Astrocyte of the hippocampus (primary cell): Measurements from ENCODE around the gene KCNIP4.
"Not testable (repeated sequence)": the region's sequence is repeated elsewhere in the genome, so short reads cannot be mapped to it uniquely, and the experiment has no call there.

Source experiments
- DNase-seq: peaks from one replicate; pipeline ENCODE4 v3.0.0; 2011; ENCODE audit warnings: low read depth, low spot score

Gene KCNIP4

DNA sequence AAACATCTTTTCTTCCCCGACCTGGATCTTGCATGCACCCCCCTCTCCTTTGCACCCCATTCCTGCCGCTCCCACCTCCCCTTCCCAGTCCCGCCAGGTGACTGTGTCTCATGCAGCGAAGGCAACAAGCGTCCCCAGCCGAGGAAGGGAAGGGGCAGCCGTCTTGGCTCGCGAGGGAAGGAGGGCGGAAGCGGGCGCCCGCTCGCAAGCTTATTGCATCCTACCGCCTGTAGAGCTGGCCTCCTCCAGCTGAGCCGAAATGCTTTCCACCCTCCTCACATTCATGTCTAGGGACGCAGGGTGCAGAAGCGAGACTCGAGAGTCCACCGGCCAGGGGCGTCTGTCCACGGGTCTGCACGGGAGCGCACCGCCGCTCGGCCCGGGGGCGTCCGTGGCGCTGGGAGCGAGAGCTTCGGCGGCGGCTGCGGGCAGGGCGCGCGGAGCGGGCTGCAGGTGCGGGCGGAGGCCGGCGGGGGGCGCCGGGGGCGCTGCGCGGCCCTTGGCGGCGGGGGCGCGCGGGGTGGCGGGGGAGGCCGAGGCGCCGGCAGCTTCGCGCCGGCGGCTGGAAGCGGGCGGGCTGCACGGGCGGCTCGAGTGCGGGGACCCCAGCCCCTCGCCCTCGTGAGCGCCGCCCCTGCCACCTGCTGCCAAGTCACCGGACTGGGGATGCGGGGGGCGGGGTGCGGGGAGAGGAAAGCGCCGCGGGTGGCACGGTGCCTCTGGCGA lies at the start of gene KCNIP4:
Gene KCNIP4, minus strand, starts transcription at position 426 of the 726 bp plus-strand sequence.
- DNase-seq = peak; percentile 66

DNA sequence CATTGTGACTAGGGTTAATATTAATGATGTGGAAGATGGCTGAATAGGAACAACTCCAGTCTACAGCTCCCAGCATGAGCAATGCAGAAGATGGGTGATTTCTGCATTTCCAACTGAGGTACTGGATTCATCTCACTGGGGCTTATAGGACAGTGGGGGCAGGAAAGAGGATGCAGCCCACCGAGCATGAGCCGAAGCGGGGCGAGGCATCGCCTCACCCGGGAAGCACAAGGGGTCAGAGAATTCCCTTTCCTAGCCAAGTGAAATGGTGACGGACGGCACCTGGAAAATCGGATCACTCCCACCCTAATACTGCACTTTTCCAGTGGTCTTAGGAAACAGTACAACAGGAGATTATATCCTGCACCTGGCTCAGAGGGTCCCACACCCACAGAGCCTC lies 48.0 kb upstream of the KCNIP4 start:
- DNase-seq = not testable (repeated sequence)

DNA sequence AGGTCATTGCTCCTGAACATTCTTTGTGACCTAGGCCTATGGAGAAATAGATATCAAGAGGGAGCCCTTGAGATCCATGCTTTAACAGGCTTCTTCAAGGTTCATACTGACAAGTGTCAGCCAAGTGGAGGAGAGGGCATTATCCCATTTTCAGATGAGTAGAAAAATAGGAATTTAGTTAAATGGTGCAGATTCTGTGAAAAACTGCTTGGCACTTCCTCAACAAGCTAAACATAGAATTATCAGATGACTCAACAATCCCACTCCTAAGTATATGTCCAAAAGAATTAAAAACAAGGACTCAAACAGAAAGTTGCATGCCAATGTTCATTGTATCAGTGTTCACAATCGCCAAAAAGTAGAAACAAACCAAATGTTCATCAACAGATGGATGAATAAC lies 43.8 kb upstream of the KCNIP4 start:
- peak; percentile 18 for DNase-seq

DNA sequence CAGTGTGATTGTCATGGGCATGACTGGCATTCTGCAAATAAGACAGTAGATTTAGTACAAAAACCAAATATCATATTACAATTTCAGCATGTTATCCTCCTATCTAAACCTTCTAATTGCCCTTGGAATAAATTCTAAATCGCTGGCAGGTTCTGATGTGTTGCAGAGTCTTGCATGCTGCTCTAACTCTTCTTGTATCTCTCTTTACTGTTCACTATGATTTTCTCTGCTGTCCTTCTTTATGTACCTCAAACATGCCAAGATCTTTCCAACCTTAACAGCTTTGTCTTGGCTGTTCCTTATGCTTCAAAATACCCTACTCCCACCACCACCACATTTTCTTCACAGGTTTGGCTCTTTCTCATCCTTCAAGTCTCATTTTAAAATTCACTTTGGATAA lies 43.0 kb upstream of the KCNIP4 start:
- no peak for DNase-seq

DNA sequence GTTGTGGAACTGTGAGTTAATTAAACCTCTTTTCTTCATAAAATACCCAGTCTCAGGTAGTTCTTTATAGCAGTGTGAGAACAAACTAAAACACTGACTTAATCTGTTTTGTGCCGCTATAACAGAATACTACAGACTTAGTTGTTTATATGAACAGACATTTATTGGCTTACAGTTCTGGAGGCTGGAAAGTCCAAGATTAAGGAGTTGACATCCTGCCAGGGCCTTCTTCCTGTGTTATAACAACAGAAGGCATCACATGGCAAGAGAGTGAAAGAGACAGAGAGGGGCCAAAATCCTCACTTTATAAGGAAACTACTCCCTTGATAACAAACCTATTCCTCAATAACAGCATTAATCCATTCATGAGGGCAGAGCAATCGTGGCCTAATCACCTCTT lies 42.5 kb upstream of the KCNIP4 start:
- DNase-seq = peak; percentile 4

DNA sequence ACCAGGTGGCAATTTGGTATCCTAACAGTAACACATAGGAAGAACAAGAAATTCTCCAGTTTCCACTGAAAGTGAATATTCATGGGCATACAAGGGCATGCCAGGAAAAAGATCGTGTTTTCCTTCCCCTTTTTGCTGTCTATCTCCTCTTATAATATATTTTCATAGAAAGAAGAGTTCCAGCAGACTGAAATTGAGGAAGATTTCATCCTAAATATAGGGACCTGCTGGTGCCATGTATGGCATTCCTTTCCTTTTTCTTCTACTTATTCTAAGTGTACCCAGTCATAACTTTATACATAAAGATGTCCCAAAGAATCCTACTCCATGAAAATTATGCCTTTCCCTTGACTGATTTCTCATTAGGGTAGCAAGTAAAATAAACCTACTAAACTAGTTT lies 40.8 kb upstream of the KCNIP4 start:
- no peak for DNase-seq

DNA sequence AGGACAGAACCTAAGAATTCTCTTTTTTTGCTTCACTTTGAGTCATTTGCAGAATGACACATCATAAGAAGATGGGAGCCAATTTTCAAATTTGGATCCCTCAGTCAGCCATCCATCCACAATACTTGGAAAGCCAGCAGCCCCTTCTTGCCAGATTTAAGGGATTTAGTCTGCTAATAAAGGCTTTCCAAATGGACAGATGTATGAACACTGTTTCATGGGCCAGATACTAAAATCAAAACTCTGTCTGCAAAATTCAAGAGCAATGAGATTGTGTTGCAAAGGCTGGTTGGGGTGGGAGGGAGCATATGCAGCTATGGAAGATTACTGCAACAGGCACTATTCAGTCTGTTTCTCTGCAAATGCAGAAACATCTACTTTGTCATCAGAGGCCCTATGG lies 37.7 kb upstream of the KCNIP4 start:
- DNase-seq = no peak

DNA sequence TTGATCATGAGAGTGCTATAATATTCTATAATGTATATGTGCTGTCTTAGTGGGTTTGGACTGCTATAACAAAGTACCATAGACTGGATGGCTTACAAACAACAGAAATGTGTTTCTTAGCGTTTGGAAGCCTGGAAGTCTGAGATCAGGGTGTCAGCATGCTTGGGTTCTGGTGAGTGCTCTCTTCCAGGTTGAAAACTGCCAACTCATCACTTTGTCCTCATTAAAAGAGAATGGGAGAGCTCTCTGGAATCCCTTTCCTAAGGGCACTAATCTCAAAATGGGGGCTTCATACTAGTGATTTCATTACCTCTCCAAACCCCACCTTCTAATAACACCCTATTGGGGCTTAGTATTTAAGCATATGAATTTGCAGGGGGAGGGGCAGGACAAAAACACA lies 33.5 kb upstream of the KCNIP4 start:
- no peak for DNase-seq

DNA sequence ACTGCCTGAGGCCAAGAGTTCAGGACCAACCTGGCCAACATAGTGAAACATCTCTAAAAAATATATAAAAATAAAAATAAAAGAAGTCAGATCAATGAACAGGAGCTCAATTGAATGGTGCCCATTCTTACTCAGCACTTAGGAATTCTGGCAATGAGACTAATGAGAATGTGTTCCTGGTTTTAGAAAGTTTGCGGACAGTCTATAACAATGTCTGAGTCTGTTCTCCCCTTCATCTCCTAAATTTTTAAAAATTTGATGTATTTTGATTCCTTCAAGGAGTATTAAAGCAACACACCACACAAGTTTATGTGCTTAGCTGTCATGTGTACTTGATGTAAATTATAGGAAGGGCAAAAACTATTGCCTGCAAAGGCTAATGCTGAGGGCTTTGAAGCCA lies 30.6 kb upstream of the KCNIP4 start:
- peak; percentile 38 for DNase-seq

DNA sequence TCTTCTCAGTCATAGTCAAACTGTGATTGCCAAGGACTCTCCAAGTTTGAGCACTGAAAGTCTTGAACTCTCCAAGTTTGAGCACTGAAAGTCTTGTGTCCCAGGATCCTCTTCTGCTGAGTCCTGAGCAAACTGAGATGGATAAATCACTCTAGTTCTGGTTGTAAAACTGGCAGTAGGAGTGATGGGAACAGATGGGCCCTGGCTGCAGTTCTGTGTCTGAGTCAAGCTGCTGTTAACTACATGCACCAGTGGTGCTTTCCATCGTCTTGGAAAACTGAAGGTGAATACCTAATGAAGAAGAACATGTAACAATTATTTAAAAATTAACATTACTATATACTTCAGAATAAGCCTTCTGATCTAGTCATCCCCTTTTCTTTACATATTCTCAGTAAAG lies 27.6 kb upstream of the KCNIP4 start:
- DNase-seq = no peak

DNA sequence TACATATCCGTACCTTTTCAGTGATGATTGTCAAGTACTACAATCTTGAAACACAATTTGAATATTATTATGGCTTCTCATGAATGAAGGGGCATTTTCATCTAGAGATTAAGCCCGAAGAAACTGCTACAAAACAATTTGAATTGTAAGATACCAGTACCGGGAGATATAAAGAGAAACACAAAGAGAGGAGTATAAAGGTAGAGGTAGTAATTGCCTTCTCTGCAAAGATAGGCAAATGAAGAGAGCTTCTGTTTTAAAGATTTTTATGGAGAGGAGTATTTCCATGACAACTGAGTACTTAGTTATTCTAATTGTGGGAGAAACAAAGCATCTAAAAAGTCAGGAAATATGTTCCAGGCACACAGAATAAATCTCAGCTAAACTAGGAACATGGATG lies 25.3 kb upstream of the KCNIP4 start:
- no peak for DNase-seq

DNA sequence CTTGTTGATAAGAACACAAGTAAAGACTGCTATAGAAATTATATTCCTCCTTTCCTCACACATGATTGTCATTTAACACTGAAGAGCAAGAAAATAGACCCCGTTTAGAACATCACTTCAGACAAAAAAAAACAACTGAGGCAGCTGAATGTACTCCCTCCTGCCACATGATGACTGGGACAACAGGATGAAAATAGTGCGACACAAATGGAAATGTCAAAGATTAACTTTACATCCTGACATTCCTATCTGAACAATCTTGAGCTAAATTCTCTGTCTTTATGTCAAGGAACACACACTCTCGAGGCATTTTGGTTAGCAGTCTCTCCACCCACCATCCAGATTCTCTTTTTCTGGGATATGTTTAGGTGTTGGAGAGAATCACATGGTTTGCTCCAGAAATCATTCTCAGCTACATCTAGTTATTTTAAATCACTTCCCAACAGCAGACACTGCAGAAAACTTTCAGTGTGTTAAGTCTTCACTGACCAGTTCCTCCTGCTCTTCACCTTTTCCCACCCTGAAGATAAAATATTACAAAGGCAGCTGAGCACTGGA lies 16.3 kb upstream of the KCNIP4 start:
- no peak for DNase-seq

DNA sequence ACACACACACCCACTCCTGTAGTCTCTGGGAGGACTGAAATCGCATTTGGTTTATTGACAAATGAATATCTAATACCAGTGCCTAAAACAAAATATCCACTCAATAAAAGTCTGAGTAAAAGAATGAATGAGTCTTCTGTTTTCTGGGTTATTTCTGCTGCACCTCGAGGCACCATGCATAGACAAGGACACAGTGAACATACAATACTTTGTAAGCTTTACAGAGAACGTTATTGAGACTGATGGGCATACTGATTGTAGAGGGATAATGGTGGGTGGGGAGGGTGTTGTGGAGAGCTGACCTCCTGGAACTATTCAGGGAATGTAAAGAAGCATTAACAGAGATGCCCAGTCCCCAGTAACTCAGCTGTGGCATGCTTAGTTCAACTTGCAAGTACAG lies 14.1 kb upstream of the KCNIP4 start:
- no peak for DNase-seq

DNA sequence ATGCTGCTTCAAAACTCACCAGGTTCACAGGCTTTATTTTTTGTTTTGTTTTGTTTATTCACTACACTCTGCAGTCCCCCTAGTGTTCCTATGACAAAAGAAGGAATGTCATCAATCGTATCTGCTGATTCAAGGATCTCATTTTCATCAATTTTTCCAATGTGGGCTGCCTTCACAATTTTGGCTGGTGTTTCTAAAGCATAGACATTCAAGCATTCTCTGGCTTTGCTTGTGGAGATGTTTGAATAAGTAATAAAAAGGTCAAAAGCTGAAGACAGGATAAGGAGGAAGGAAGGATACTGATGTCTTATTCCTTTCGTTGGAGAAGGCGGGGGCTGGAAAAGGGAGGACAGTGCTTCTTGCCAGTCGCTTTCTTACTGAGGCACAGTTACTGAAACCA lies 12.2 kb upstream of the KCNIP4 start:
- DNase-seq = no peak

DNA sequence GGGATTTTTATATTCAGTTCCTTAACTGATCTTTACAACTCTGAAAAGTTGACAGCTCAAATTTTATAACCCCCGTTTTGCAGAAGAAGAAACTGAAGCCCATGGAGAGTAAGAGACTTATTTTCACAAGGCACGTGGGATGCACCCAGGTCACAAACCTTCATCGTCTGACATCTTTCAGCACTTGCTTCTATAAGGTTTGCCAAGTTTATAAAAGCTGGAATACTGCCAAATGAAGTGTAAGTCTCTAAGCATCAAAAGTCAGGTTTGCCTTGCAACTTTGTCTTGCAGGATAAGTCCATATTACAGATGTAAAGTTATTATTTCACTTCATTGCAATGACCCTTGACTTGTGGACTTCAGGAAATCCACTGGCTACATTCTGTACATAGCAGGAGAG lies 6.3 kb upstream of the KCNIP4 start:
- DNase-seq = no peak

DNA sequence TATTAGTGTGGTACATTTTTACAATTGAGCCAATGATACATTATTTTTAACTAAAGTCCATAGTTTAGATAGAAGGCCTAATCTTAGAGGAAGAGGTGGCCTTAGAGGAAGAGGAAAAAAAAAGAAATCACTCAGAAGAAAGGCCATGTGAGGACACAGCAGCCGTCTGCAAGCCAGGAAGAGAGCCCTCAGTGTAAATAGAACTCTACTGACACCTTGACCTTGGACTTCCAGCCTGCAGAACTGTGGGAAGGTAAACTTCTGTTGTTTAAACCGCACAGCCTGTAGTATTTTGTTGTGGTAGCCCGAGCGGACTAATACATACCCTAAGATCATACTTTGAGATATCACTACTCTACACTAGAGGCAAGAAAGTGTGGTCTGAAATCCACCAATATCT lies 5.1 kb upstream of the KCNIP4 start:
- DNase-seq = no peak

DNA sequence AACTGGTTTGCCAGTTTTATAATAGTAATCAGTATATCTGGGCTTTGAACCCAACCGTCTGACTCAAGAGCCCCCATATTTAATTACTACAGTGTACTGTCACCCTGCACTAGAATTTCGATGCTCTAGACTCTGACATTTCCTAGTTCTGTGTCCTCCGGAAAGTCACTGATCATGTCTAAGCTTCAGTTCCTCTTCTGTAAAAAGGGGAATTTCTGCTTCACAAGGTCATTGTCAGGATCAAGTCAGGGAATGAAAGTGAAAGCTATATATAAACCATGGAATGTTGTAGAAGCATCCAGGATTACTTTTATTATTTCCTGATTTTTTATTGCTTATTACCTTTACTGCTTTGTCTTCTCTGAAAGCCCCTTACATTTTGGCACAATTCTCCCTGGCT lies 4.0 kb upstream of the KCNIP4 start:
- DNase-seq = no peak

DNA sequence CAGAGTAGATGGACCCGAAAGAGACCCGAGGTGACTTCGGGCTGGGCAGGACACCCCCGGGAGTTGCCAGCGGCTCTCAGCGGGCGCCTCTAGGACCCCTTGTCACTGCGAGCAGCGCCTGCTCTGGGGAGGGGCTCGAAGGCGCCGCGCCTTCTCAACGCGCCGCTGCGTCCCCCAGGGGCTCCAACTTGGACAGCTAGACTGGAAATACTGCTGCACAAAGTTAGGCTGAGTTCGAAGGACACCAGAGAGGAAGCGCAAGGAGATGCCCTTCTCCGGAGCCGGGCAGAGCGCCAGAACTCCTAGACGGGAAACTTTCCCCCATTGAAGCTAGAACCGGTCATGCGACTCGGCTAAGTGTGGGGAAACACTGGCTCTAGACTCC lies 493 bp upstream of the KCNIP4 start:
- DNase-seq = peak; percentile 22

DNA sequence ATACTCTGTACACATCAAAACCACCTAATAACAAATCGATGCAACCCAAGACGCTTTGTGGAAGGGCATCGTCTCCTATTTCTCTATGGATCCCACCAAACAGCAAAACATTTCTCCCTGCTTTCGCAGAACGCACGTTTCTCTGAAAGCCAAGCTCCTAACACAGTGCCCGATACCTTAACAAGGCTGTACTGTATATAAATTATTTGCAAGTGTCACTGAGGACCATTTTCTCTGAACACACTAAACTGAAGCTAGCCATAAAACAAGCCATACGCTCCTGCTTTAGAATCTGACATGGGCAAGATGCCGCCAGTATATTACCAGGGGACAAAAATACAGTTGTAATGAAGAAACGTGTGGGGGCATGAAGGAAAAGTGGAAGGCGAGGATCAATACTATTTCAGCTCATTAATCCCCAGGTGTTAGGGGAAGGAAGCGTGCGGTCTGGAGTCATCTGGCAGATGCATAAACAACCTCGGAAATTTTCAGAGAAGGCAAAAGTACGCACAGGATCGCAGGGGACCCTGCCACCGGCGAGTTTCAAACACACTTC lies 703 bp downstream of the KCNIP4 start:
- no peak for DNase-seq

DNA sequence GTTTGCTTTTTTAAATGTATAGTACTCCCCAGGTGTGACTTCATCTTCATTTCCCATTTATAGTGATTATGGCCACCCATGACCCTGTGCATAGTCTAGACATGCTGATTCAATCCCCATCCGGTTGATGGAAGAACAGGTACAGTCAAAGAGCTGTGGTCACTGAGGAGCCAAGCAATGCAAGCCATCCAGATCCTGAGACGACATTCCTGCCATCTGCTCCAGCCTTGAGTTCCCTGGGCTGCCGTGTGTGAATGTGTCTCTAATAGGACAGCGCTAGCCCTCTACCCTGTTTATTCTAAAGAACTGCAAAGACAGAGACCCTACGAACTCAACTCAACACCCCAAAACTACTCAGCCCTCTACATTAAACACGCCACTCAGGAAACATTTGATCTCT lies 1.7 kb downstream of the KCNIP4 start:
- no peak for DNase-seq

DNA sequence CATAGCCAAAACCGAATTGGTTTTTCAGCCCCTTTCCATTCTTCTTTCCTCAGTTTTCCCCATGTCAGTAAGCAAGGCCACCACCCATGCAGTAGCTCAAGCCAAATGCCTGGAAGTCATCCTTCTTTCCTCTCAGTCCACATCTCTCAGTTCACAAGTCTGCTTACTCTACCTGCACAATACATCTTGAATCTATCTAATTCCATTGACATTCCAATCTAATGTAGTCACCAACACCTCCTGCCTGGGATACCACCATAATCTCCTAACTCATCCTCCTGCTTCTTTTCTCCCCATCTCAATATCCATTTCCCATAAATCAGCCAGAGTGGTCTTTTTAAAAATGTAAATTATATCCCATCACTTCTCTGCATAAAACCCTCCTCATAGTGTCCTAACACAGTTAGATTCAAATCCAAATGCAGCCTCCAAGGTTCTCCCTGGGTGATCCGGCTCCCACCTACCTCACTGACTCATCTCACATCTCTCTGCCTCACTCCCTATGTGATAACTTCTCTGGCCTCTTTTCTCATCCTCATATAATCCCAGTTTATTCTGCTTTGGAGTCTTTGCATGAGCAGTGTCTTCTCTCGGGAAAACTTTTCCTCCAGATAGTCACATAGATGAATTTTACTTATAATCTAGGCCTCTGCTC lies 26.9 kb downstream of the KCNIP4 start:
- DNase-seq = no peak

DNA sequence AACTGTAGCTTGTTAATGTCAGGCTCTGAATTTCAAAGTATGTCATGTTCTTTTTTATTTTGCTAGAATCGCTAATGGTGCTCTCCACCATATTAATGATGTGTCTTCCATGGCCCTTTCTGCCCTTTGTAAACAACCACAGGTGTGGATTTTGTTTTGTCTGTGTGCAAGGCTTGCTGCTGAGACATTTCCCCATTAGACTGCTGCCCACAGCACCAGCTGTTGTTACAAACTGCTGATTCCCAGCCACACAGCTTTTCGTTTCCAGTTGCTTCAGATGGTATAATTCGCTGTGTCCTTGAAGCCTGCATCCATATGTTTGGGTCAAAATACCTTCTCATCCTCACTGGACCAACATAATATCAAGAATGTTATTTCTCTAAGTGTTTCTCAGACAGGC lies 32.8 kb downstream of the KCNIP4 start:
- DNase-seq = no peak

DNA sequence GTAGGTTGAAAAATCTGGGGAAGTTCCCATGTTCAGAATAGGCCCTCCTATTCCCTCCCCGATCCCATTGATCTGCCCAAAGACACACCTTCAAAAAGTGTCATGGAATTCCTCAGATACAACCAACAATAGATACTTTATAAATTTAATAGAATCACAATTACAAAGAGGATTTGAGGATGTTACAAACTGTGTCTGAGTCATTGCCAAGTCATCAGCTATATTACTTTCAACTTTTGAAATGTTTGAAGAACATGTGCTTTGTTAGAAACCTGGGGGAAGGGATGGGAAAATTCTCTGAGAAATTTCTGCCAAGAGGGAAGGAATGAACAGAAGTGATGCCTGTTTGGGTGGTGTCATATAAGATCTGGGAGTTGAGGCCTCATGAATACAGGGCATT lies 46.7 kb downstream of the KCNIP4 start:
- no peak for DNase-seq
